K562 (cell line): ENCODE data around the gene ABT1. TPM values are rescaled to one million over a fixed set of nuclear protein-coding genes. Genes with fewer than 3 reads are reported as not detected.

Experiments
- ARHGAP35 ChIP-seq: fragments of 450-650 bp; IDR thresholded peaks from 2 replicates; pipeline ENCODE4 v1.6.1; 2018; ENCODE audit not compliant: partially characterized antibody
- CHD2 ChIP-seq: IDR thresholded peaks from 2 replicates; pipeline ENCODE4 v1.6.1; 2011; ENCODE audit warnings: low read depth, low read length
- GABPB2 ChIP-seq: fragments of 250-450 bp; sonication (Bioruptor Pico); conservative IDR thresholded peaks from 2 replicates; pipeline ENCODE4 v1.5.1; 2021; ENCODE audit warnings: mild to moderate bottlenecking
- HOXB6 ChIP-seq: fragments of 250-450 bp; sonication (Bioruptor Pico); IDR thresholded peaks from 2 replicates; pipeline ENCODE4 v1.5.1; 2022; ENCODE audit warnings: mild to moderate bottlenecking, borderline replicate concordance
- LCOR ChIP-seq: sonication (generic); formaldehyde crosslinking; IDR thresholded peaks from 2 replicates; pipeline ENCODE4 v1.8.0; 2022; ENCODE audit warnings: mild to moderate bottlenecking, missing genetic modification reagents
- SIN3A ChIP-seq, 2 experiments: fragments of 150-350 bp in 1 of 2; IDR thresholded peaks; 2 replicates each; pipeline ENCODE4 v1.6.1; 2011 to 2016; ENCODE audit warnings: borderline replicate concordance in 2 of 2, low read depth in 2 of 2, low read length in 2 of 2, mild to moderate bottlenecking in 2 of 2, moderate library complexity in 2 of 2; ENCODE audit not compliant: control insufficient read depth in 1 of 2
- TBP ChIP-seq: optimal IDR thresholded peaks from 2 replicates; pipeline ENCODE3; 2011; ENCODE audit warnings: low read depth, low read length, improper control_type of control experiment
- U2AF1 ChIP-seq: fragments of 200-400 bp; formaldehyde crosslinking; optimal IDR thresholded peaks from 2 replicates; pipeline ENCODE3; 2017; ENCODE audit warnings: mild to moderate bottlenecking, low read depth, low read length, moderate library complexity
- WHSC1 ChIP-seq: IDR thresholded peaks from one replicate; pipeline ENCODE4 v1.6.1; 2012; ENCODE audit warnings: low read length, control low read depth, inconsistent platforms
- ZNF124 ChIP-seq: sonication (generic); formaldehyde crosslinking; IDR thresholded peaks from 2 replicates; pipeline ENCODE4 v1.8.1; 2022; ENCODE audit warnings: missing genetic modification reagents
- ZNF584 ChIP-seq: fragments of 200-800 bp; sonication (Bioruptor generic); IDR thresholded peaks from 2 replicates; pipeline ENCODE4 v1.6.1; 2016; ENCODE audit warnings: low read depth, mild to moderate bottlenecking, missing genetic modification characterization, missing compliant biosample characterization
- ZNF764 ChIP-seq: fragments of 250-450 bp; sonication (Bioruptor Pico); IDR thresholded peaks from 2 replicates; pipeline ENCODE4 v1.4.0; 2020; ENCODE audit warnings: low read depth, mild to moderate bottlenecking, moderate library complexity
- ZNF77 ChIP-seq: fragments of 250-450 bp; sonication (Bioruptor Pico); IDR thresholded peaks from 2 replicates; pipeline ENCODE4 v1.5.0; 2020
- ZNF79 ChIP-seq: fragments of 250-450 bp; sonication (Bioruptor Pico); IDR thresholded peaks from 2 replicates; pipeline ENCODE4 v1.4.0; 2020; ENCODE audit warnings: low read depth, mild to moderate bottlenecking, moderate library complexity
- ZZZ3 ChIP-seq: fragments of 450-650 bp; IDR thresholded peaks from 2 replicates; pipeline ENCODE4 v1.6.1; 2016; ENCODE audit warnings: antibody characterized with exemption, mild to moderate bottlenecking, moderate library complexity
- polyA plus RNA-seq, 8 experiments: library from polyadenylated mRNA; depleted of rRNA in 4 of 8; stranded (reverse) in 5 of 8; unstranded in 3 of 8; fragments of >200 nt; fragmentation: Nextera tagmentation in 2 of 8; fragmentation: Illumina TruSeq in 1 of 8; extraction: Ambion mirVana in 2 of 8; extraction: Trizol in 1 of 8; gene quantifications; 2 replicates each; pipeline versions ENCODE4 v1.2.1 to v1.2.3, GENCODE V29; 2011 to 2014; ENCODE audit warnings: inconsistent platforms in 1 of 8, missing spikeins in 1 of 8
- total RNA-seq, 7 experiments: library from RNA; depleted of rRNA in 6 of 7; stranded (reverse); fragments of >200 nt in 6 of 7; fragmentation: Illumina TruSeq in 2 of 7; extraction: Trizol in 2 of 7; gene quantifications; 2 replicates each; pipeline versions ENCODE4 v1.2.1 to v1.2.3, GENCODE V29; 2011 to 2021; ENCODE audit warnings: low replicate concordance in 1 of 7
- TF ChIP-seq, protein P1 (sequence below): fragments of 250-450 bp; sonication (Bioruptor Pico); IDR thresholded peaks from 2 replicates; pipeline ENCODE4 v1.4.0; 2020; ENCODE audit warnings: mild to moderate bottlenecking
- TF ChIP-seq, protein P2 (sequence below): fragments of 450-650 bp; IDR thresholded peaks from 2 replicates; pipeline ENCODE4 v1.6.1; 2016; ENCODE audit warnings: missing biosample characterization, missing genetic modification characterization
- TF ChIP-seq, protein P3 (sequence below): IDR thresholded peaks from 2 replicates; pipeline ENCODE4 v1.6.1; 2016; ENCODE audit warnings: missing genetic modification characterization, missing compliant biosample characterization
- TF ChIP-seq, protein P4 (sequence below): sonication (generic); formaldehyde crosslinking; IDR thresholded peaks from 2 replicates; pipeline ENCODE4 v1.8.0; 2022; ENCODE audit warnings: missing genetic modification reagents, mild to moderate bottlenecking, moderate library complexity, borderline replicate concordance
- TF ChIP-seq, protein P5 (sequence below): sonication (generic); formaldehyde crosslinking; IDR thresholded peaks from 2 replicates; pipeline ENCODE4 v1.8.0; 2022; ENCODE audit warnings: mild to moderate bottlenecking, missing genetic modification reagents
- TF ChIP-seq, protein P6 (sequence below): fragments of 250-450 bp; sonication (Bioruptor Pico); IDR thresholded peaks from 2 replicates; pipeline ENCODE4 v1.9.0; 2021; ENCODE audit warnings: mild to moderate bottlenecking

Gene ABT1
- total and polyA plus RNA-seq, 9 of the 15 experiments (the other 6 are each of a cell fraction or from before 2014, with no cell fraction given) = 8.8 to 52.7 (median 40.7) TPM

DNA sequence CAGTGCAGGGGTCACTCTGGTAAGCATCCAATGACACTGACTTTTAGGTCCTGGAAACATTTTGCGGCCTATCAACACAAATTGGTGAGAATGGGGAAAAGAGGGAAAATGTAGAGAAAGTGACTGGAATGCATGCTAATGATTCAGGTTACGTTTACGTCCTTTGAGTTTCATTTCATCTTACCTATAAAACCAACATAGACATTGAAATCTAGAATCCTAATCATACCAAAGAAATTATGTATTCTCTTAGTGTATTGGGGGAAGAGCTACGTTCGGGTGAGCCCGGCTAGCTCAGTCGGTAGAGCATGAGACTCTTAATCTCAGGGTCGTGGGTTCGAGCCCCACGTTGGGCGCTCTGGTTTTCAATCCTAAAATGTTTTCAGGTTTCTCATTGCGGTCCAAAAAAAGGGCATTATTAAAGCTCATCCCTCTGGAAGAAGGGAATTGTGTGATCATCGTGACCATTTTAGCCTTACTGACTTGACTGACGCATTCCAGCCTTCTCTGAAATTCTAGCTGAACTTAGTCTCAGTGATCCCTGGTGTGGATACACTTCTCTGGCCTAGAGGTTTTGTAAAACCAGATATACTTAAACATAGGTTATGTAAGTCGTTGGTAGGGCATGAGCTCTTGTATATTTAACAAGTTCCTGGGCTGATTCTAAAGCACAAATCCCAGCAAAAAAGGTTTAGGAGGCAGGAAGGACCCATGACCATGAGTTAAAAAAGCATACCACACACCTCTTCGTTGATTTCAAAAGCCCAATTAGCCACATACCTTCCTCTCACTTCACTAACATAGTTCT lies 40.3 kb upstream of the ABT1 start (continued):
- TF ChIP-seq, protein P1, sequence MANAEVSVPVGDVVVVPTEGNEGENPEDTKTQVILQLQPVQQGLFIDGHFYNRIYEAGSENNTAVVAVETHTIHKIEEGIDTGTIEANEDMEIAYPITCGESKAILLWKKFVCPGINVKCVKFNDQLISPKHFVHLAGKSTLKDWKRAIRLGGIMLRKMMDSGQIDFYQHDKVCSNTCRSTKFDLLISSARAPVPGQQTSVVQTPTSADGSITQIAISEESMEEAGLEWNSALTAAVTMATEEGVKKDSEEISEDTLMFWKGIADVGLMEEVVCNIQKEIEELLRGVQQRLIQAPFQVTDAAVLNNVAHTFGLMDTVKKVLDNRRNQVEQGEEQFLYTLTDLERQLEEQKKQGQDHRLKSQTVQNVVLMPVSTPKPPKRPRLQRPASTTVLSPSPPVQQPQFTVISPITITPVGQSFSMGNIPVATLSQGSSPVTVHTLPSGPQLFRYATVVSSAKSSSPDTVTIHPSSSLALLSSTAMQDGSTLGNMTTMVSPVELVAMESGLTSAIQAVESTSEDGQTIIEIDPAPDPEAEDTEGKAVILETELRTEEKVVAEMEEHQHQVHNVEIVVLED (CRISPR knock-in tag) = no peak
- TF ChIP-seq ZNF584 (CRISPR knock-in tag) (no peak; the same call in 1 of the 2 replicates), GABPB2 (CRISPR knock-in tag) (no peak), CHD2 (0 out of 2 replicates have a peak, but pooled peaks have one; percentile 35), ZNF77 (CRISPR knock-in tag) (no peak), WHSC1 (no peak), ARHGAP35 (no peak), ZNF124 (CRISPR knock-in tag) (no peak), LCOR (CRISPR knock-in tag) (peak; percentile 97), TBP (peak; percentile 100), ZNF79 (CRISPR knock-in tag) (no peak), SIN3A (IDR thresholded peaks at IDR 0.05; ENCODE audit: borderline replicate concordance in 2 of 2, control insufficient read depth in 1 of 2, low read depth in 2 of 2, low read length in 2 of 2) (no peak), ZNF764 (CRISPR knock-in tag) (peak; percentile 64; the same call in 1 of the 2 replicates), U2AF1 (no peak), HOXB6 (CRISPR knock-in tag) (no peak), ZZZ3 (no peak)
- TF ChIP-seq, protein P2, sequence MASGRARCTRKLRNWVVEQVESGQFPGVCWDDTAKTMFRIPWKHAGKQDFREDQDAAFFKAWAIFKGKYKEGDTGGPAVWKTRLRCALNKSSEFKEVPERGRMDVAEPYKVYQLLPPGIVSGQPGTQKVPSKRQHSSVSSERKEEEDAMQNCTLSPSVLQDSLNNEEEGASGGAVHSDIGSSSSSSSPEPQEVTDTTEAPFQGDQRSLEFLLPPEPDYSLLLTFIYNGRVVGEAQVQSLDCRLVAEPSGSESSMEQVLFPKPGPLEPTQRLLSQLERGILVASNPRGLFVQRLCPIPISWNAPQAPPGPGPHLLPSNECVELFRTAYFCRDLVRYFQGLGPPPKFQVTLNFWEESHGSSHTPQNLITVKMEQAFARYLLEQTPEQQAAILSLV (tag) = no peak
- TF ChIP-seq, protein P3, sequence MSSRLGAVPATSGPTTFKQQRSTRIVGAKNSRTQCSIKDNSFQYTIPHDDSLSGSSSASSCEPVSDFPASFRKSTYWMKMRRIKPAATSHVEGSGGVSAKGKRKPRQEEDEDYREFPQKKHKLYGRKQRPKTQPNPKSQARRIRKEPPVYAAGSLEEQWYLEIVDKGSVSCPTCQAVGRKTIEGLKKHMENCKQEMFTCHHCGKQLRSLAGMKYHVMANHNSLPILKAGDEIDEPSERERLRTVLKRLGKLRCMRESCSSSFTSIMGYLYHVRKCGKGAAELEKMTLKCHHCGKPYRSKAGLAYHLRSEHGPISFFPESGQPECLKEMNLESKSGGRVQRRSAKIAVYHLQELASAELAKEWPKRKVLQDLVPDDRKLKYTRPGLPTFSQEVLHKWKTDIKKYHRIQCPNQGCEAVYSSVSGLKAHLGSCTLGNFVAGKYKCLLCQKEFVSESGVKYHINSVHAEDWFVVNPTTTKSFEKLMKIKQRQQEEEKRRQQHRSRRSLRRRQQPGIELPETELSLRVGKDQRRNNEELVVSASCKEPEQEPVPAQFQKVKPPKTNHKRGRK (tag) = no peak
- TF ChIP-seq, protein P4, sequence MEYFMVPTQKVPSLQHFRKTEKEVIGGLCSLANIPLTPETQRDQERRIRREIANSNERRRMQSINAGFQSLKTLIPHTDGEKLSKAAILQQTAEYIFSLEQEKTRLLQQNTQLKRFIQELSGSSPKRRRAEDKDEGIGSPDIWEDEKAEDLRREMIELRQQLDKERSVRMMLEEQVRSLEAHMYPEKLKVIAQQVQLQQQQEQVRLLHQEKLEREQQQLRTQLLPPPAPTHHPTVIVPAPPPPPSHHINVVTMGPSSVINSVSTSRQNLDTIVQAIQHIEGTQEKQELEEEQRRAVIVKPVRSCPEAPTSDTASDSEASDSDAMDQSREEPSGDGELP (CRISPR knock-in tag) = peak; percentile 31; the same call in 1 of the 2 replicates
- TF ChIP-seq, protein P5, sequence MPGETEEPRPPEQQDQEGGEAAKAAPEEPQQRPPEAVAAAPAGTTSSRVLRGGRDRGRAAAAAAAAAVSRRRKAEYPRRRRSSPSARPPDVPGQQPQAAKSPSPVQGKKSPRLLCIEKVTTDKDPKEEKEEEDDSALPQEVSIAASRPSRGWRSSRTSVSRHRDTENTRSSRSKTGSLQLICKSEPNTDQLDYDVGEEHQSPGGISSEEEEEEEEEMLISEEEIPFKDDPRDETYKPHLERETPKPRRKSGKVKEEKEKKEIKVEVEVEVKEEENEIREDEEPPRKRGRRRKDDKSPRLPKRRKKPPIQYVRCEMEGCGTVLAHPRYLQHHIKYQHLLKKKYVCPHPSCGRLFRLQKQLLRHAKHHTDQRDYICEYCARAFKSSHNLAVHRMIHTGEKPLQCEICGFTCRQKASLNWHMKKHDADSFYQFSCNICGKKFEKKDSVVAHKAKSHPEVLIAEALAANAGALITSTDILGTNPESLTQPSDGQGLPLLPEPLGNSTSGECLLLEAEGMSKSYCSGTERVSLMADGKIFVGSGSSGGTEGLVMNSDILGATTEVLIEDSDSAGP (CRISPR knock-in tag) = no peak
- TF ChIP-seq, protein P6, sequence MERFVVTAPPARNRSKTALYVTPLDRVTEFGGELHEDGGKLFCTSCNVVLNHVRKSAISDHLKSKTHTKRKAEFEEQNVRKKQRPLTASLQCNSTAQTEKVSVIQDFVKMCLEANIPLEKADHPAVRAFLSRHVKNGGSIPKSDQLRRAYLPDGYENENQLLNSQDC (CRISPR knock-in tag) = no peak
